ENCODE results near the gene IFT88.

The IFT88 gene

GRCh38 chr13:20719783-20720182 is 152.8 kb downstream of the IFT88 start:
- DNase-seq, result no peak

GRCh38 chr13:20720499-20720898 is 153.5 kb downstream of the IFT88 start:
- DNase-seq, result no peak

GRCh38 chr13:20721058-20721453 is 154.1 kb downstream of the IFT88 start:
- DNase-seq, result no peak

- DNase-seq, result peak; percentile 60
These were observed 154.7 kb downstream of the IFT88 start for GRCh38 chr13:20721454-20722357.

GRCh38 chr13:20727856-20728255 is 160.9 kb downstream of the IFT88 start:
- DNase-seq, result no peak

GRCh38 chr13:20728579-20729311 is 161.8 kb downstream of the IFT88 start:
- DNase-seq, result peak; percentile 24

- no peak for DNase-seq
These were observed 163.0 kb downstream of the IFT88 start for GRCh38 chr13:20729633-20730585.

- no peak for DNase-seq
These were observed 171.7 kb downstream of the IFT88 start for GRCh38 chr13:20738616-20739015.

GRCh38 chr13:20740021-20740420 is 173.1 kb downstream of the IFT88 start:
- no peak for DNase-seq

Measured in fibroblast of upper back skin (primary cell).